HG03354 (cell line): ENCODE data around the gene TMUB1.

ENCODE experiments used
- ATAC-seq: cut with Tn5 transposase; IDR thresholded peaks from one replicate; pipeline ENCODE4 v1.9.1; 2021; ENCODE audit warnings: mild to moderate bottlenecking; ENCODE audit not compliant: unreplicated experiment, poor library complexity, severe bottlenecking

TMUB1 gene, protein sequence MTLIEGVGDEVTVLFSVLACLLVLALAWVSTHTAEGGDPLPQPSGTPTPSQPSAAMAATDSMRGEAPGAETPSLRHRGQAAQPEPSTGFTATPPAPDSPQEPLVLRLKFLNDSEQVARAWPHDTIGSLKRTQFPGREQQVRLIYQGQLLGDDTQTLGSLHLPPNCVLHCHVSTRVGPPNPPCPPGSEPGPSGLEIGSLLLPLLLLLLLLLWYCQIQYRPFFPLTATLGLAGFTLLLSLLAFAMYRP

DNA sequence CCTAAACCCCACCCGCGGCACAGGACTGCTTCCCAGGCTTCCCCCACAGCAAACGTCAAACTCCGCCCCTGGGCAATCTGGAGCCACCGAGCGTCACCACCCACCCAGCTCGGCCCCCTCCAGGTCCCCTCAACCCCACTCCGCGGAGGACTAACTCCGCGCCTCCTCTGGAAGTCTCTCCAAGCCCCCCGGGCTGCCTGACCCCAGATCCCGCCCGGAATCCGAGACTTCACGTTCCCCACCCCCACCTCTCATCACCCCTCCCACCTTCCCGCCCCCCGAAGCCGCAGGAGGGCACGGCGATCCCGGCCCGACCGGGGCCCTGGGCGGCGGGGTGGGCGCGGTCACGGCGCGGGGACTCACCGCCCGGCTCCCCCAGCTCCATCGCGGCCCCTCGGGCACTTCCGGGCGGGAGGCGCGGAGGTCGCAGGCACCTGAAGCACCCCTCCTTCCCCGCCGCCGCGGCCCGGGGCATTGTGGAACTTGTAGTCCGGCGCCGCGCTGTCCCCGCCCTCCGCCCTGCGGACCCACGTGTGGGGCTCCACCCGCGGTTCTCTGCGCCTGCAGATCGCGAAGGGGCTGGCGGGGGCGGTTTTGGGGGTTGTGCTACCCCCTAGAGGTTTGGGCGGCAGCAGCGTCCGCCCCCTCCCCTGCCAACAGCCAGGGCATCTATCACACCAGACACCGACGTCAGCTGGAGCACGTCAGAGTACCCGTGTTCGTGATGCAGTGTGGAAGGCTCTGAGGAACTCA lies at the start of gene TMUB1:
Gene TMUB1, minus strand, starts transcription at position 423 of the 753 bp plus-strand sequence. CDS start 930 bp downstream, outside the sequence.
- peak; percentile 55 for ATAC-seq

DNA sequence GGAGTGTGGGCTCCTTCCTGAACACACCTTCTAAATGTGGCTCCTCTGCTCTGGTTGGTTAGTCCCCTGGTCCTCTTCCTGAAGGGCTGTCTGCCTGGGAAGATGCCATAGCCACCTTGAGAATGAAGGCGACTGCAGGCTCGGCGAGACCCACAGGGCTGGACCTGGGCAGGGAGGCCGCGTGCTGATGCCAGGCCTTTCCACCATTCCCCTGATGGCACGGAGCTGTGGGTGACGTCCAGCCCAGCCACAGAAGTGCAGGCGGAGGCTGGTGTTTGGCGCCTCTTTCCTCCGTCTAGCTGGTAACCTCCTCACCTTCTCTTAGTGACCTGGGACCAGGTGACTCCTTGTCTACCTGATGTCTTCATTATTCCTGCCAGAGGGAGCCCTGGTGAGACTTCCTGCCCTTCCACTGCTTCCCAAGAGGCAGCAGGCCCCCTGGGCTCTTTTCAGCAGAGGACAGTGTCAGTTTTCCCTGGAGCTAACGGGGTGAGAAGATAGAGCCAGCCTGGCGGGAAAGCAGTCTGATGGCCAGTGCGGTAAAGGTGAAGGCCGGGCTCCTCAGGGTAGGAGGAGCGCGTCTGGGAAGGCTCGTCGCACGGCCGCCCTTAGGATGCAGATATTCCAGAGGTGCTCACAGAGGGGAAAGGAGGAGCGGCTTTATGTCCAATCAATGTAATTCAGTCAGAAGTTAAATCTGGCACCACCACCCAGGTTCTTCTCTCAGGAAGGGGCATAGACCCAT lies 49.3 kb upstream of the TMUB1 start:
- ATAC-seq = no peak

DNA sequence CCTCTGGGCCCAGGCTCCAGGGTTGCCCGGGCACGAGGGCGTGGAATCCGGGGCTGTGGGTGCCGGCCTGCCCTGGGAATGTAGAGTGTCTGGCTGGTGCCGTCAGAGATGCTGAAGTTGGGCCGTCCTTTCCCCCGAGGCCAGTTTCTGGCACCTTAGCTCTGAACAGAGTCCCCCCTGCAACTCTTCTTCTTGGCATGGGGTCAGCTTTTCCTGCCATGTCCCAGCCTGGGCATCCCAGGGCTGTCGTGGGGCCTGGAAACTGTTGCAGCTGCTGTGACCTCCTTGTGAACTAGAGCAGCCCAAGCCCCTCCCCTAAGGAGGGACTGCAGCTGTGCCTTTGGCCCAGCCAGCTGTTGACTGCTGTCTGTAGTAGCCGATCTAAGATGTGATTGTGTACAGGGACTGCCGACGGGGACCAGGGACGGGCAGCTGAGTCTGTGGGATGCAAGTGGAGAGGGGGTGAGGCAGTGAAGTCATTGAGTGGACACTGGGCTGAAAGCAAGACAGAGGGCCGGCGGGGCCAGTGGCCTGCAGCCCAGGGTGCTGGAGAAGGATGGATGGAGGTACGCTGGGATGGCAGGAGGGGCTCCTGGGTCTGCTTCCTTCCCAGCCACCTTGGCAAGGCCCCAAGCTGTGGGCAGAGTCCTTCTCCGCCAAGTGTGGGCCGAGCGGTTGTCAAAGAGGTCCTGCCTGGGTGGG lies 48.5 kb upstream of the TMUB1 start:
- no peak for ATAC-seq

DNA sequence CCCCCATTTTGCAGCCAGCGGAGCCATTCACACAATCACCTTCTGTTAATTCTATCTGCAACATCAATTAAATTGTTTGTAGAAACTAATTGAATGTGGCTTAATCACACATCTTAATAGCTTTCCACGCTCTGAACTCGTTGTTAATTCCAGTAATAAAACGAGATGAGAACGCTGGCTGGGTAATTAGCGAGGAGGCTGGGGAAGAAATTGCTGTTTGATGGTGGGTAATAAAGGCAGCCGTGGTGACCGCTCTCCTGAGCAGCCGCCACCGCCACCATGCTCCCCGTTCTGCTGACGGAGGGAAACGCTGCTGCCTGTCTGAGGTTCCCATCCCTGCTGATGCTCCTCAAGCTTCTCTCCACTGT lies 47.9 kb upstream of the TMUB1 start:
- ATAC-seq = no peak

DNA sequence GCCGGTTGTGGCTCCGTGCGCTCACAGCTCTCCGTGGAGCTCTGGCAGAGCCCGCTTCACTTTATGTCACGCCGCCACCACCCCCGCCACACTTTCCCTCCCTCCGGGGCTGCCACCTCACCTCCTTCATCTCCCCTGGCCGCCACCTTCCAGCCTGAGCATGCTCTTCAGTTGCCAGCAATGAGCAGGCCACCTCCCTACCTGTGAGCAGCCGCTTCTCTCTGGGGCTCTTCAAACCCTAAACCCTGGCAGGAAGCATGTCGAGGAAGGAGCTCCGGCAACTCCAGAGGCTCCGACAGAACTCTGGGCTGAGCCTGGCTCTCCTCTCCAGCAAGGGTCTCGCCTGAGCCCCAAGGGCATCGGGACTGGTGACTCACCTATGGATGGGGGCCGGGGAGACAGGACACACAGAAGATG lies 47.5 kb upstream of the TMUB1 start:
- ATAC-seq = no peak

DNA sequence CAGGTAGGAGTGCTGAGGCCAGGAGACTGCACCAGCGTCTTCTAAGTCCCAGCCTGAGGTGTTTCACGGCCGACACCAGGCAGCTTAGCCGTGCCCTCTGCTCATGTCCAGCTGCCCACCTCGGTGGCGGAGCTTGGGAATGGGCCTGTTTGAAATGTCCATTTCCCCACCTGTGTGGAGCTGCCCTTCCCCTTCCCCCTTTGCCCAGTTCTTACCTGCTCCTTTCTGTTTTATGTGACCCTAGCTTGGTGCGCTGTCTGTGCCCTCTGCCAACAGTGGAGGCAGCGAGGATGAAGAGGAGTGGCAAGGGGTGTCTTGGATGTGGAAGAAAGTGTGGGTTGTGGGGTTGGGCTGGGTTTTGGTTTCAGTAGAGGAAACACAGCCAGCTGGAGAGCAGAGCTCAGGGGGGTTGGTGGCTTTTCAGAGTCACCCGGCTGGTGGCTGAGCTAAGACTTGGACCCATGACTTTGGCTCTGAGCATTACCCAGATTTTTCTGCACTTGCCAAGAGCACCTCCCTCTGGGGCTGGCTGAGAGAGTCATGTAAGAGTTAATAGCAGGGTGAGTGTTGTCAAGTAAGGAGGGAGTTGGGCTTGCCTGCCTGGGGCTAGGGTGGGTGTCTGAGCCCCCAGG lies 46.8 kb upstream of the TMUB1 start:
- ATAC-seq = no peak

DNA sequence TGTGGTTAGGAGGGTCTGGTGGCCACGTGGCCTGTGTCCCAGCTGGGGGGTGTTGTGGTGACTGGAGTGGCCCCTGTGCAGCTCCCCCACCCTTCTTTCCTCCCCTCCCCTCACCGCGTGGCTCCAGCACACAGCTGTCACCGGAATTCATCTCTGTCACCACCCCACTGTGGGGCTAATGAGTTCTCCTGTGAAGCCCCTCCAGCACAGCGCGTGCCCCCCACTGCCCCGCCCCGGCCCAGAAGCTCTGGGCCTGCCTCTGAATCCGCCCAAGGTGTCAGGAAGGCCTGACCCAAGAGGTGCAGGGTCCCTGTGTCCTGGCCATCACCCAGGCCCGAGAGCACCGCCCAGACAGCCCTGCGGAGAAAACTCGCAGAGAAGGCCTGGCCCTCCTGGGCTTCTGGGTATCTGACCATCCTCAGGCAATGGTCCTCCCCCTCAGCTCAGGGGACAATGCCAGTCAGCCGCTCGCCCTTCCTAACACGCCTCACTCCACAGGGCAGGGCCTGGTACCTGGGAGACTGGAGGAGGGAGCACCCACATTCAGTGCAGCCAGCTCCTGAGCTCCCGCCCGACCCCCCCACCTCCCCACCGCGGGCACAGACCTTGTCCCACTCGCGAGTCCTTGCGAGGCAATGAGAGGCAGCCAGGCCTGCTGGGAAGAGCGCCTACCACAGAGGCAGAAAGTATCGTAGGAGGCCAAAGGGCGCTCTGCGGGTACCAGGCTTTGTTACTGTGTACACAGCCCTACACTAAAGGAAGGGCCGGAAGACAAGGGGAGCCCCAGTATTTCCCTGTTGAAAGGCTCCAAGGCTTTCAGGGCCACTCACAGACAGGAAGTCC lies 46.0 kb upstream of the TMUB1 start:
- no peak for ATAC-seq

DNA sequence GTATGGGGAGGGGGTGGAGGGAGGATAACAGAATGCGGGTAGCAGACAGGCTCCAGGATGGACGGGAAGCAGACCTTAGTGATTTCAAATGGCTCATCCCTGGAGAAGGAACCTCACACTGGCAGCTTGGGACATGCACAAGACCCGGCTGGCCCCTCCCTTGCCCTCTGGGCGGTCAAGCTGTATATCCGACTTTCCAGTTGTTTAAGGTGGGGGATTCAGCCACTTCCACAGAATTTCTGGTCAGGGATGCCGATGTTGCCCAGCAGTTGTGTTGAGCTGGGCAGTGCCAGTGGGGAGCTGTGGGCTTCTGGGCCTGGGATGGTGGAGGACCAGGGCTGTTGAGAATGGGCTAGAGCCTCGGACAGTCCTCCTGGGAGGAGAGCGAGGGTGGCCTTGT lies 45.4 kb upstream of the TMUB1 start:
- no peak for ATAC-seq

DNA sequence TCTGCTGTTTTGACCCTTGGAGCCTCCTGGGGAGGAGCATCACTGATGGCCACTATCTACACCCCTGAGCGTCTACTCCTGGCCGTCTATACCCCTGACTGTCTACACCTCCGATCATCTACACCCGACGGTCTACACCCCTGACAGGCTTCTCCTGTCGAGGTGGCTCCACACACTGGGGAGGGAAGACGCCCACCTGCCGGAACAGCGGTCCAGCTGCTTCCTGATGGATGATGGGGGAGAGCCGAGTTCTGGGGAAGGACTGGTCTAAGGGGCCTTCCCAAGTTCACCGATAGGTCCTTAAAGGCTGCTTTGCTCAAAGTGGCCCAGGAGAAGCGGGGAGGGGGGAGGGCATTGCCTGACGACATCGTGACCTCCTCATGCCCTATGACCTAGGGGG lies 44.9 kb upstream of the TMUB1 start:
- no peak for ATAC-seq

DNA sequence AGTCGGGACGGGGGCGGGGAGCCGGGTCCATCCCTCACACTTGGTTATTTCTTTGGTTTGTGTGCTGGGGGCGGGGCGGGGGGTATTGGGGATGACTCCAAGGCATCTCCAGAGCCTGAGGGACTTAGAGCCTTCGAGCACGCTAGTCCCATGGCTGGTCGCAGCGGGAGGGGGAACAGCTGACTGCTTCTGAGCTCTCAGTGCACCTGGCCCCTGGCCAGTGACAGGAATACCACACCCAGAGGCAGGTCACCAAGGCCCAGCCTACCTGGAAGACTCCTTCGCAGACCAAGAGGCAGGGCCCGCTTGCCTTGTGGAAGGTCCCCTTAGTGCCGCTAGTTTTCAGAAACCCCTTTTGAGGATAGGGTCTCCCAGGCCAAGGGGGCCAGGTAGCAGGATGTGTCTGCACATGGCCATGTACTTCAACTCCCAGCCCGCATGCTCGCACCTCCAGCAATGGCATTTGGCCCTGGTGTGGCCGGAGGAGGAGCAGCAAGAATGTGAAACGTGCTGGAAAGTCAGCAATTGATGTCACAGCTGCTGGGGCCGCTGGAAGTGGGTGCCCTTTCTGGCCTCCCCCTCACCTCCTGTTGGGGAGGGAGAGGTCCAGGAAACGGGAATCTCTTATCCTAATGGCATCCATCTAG lies 43.3 kb upstream of the TMUB1 start:
- no peak for ATAC-seq

DNA sequence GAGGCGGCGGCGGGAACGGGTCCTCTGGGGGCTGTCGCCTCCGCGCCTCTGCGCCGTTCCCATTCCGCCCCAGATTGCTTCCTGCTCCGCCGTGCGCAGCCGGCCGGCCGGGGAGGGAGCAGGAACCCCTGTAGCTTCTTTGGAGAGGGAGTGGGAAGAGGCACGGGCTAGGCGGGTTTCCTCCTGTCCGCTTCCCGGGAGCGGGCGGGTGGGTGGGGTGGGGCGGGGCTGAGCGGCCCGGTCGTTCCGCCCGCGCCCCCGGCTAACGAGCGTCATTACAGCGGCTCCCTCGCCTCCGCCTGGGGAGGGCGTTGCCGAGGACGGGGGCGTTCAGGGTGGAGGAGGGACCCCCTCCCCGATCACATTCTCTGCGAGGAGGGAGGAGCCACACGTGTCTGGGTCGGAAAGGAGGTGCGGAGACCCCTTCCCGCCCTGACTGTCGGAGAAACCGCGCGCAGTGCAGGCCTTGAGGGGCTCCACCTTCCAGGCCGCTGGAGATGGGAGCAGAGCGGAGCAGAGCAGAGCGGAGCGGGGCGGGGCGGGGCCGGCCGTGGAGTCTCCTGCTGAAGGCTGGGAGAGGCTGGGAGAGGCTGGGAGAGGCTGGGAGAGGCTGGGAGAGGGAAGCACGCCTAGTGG lies 42.7 kb upstream of the TMUB1 start:
- no peak for ATAC-seq

DNA sequence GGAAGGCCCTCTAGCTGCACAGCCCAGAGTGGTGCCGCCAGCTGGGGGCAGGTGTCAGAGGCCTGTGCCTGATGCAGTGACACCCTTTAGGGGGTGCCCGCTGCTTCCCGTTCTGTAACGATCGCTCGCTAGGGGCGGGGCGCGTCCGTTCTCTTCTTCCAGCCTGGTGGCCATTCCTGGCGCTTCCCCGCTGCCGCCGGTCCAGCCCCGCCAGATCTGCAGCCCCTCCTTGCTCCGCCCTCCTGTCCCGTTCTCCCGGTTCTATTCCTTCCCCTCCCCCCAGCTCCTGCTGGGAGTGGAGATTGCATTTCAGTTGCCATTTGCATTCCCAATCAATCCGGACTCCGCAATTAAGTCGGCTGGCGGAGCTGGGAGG lies 42.2 kb upstream of the TMUB1 start:
- no peak for ATAC-seq

DNA sequence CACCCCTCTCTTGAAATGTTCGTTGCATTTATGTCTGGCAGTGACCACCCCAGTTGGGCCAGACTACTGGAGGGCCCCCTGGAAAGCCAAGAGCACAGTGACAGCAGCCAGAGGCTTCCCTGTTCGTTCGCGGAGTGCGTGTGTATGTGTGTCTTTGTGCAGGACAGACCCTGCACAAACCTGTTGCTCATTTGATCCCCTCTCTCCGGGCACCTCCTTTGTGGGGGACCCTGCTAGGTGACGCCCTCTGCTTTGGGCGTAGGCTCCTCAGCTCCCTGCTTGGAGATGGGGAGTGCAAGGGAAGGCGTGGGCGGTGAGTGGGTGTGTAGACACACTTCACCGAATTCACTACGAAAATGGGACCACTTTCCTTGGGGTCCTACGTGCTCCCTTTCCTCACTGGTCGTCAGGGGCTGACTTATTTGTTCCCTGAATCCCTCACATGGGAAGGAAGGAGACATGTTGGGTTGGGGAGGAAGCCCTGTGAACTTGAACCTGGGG lies 41.7 kb upstream of the TMUB1 start:
- ATAC-seq = no peak

DNA sequence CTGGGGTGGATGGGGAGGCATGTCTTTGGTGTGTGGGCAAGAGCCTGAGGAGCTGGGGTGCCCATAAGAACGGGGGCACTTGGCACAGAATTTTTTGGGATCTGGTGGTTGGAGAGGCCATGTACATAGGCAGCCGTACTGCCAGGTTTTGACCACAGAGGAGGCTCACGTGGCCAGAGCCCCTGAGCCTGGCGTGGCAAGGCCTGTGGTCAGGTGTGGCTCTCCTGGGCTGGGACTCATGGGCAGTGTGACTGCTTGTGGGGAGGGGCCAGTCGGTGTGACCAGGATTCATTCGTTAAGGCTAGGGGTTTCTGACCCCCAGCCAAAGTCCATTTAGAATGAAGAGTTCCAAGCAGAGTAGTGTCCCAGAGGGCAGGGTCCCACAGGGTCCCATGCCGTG lies 41.2 kb upstream of the TMUB1 start:
- no peak for ATAC-seq

DNA sequence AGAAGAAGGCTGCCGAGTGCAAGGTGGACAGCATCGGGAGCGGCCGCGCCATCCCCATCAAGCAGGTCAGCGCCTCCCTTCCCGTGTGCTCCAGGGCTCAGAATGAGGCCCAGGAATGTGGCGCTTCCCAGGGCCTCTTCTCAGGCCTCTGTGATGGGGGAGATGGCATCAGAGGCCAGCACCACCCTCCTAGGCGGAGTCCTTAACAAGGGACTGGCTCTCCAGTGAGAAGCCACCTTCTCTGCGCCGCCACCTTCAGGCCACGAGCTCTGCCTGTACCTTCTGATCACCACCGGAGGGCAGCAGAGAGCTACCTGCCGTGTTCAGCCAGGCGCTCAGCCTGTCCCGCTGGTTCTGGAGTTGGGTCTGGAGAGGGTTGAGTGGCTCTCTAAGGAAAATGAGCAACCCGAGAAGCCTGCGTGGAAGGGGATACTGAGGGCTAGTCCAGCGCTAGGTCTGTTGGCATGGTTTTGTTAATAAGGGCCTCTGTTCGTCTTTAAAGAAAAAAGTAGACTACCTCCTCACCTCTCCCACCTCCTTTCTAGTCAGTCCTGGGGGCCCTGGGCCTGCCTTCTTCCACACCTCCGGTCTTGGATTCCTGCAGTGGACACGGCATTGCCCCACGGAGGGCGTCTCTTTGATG lies 40.6 kb upstream of the TMUB1 start:
- peak; percentile 91 for ATAC-seq

DNA sequence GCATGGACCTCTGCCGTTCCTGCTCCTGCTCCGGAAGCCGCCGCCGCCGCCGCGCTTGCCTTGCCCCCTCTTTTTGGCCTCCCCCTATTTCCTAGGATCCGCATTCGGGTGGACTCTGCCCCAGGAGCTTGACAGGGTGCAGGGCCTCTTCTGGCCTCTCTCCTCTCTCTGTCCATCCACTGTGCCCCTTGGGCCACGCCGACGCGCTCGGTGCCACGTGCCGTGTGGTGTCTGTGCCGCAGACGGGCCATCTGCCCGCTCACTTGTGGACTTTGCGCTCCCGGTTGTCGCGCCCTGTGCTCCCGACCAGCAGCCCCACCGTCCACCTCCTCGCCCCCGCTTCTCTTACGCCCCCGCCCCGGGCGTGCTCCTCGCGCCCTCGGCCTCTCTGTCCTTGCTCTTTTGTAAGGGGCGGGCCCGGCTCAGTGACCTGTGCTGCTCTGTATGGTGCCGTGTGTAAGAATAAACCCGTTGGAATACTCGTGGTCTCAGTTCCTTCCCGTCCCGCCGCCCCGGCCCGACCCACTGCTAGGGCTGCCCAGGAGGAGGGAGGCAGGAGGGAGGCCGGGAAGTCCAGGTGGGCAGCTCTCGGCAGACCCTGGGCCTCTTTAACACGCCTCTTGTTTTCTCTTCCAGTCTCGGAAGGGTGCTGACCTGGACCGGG lies 40.0 kb upstream of the TMUB1 start:
- no peak for ATAC-seq

DNA sequence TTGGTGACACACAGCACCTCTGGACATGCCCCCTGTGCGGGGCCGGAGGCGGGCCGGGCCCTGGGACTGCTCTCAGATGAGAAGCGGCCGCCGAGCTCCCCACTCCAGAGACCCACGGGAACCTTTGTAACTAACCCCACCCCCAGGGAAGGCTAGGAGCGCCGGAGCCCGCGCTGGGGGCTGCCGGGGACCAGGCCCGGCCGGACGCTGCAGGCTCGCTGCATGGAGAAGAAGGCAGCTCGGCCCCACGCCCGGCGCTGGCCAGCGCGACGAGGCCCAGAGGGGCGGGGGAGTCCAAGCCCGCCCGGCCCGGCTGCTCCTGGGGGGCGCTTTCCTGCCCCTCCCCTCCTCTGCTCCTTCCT lies 39.5 kb upstream of the TMUB1 start:
- ATAC-seq = no peak
